HG03060 (cell line): ENCODE data around the gene CORO1C.

Source experiments
- ATAC-seq: cut with Tn5 transposase; IDR thresholded peaks from one replicate; pipeline ENCODE4 v1.9.1; 2021; ENCODE audit warnings: low read depth, moderate number of reproducible peaks; ENCODE audit not compliant: unreplicated experiment

Gene CORO1C

DNA sequence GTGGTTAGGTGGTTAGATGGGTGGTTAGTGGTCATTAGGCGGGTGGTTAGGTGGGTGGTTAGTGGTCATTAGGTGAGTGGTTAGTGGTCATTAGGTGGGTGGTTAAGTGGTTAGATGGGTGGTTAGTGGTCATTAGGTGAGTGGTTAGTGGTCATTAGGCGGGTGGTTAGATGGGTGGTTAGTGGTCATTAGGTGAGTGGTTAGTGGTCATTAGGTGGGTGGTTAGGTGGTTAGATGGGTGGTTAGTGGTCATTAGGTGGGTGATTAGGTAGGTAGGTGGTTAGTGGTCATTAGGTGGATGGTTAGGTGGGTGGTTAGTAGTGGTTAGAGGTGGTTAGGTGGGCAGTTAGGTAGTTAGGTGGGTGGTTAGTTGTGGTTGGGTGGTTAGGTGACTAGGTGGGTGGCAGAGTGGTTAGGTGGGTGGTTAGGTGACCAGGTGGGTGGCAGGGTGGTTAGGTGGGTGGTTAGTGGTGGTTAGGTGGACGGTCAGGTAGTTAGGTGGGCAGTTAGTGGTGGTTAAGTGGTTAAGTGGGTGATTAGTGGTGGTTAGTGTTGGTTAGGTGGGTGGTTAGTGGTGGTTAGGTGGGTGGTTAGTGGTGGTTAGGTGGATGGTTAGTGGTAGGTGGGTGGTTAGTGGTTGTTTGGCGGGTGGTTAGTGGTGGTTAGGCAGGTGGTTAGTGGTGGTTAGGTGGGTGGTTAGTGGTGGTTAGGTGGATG, 125.5 kb downstream of the CORO1C start:
- ATAC-seq = no peak

DNA sequence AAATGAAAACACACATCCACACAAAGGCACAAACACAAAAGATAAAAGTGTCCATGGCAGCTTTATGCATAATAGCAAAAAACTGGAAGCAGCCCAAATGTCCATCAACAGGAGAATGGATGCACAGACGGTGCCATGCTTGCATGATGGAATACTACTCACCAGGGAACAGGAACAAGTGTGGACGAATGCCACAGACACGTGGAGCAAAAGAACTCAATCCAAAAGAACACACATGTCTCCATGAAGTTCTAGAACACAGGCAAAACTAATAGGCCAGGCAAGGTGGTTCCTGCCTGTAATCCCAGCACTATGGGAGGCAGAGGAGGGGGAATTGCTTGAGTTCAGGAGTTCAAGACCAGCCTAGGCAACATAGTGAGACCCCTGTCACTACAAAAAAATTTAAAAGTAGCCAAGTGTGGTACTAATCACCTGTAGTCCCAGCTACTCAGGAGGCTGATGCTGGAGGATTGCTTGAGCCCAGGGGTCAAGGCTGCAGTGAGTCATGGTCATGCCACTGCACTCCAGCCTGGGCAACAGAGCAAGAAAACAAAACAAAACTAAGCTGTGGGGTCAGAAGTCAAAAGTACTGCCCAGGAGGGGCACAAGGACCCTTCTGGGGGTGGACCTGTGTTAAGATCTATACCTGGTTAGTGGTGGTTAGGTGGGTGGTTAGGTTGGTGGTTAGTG, 126.2 kb downstream of the CORO1C start:
- no peak for ATAC-seq

DNA sequence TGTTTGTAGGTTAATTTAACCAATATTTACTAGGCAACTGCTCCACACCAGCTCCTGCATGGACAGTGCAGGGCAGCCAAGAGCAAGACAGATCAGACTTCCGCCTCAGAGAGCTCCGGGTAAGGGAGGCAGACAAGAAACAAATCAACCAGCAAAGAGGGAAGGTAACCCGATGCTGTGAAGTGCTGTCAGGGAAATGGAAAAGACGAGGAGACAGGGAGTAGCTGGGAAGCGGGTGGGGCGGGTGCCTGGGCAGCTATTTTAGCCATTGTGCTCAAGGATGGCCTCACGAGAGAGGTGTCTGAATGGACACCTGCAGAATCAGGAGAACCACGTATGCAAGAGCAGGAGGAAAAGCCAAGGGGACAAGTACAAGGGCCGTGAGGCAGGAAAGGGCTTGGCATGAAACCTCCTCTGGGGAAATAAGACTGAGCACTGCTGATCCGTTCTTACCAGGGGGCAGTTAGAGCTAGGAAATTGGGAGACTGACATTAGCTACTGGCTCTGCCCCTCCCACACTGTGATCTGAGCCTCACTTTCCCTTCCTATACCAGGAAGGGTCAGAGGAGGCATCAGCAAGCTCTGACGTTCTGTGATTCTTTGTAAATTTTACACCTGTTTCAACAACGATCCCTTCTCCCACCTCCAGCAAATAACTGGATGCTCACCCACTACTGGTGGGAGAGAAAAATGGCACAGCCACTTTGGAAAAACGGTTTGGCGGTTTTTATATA, 126.9 kb downstream of the CORO1C start:
- ATAC-seq = no peak

DNA sequence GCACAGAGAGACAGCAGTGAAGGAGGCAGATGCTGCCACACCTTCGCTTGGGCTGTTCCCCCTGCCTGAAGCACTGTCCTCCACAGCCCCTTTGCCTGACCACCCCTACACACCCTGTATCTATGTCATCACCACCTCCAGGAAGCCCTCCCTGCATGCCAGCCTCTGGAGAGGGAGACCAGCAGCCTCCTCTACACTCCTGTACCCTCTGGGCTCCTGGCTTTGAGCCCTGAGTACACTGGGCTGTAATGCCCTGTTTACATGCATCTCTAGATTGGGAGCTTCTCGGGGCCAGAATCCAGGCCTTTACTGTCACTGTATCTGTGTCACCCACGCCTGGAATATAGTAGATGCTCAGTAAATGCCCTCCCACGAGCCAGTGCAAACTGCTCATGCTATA, 127.6 kb downstream of the CORO1C start:
- no peak for ATAC-seq

DNA sequence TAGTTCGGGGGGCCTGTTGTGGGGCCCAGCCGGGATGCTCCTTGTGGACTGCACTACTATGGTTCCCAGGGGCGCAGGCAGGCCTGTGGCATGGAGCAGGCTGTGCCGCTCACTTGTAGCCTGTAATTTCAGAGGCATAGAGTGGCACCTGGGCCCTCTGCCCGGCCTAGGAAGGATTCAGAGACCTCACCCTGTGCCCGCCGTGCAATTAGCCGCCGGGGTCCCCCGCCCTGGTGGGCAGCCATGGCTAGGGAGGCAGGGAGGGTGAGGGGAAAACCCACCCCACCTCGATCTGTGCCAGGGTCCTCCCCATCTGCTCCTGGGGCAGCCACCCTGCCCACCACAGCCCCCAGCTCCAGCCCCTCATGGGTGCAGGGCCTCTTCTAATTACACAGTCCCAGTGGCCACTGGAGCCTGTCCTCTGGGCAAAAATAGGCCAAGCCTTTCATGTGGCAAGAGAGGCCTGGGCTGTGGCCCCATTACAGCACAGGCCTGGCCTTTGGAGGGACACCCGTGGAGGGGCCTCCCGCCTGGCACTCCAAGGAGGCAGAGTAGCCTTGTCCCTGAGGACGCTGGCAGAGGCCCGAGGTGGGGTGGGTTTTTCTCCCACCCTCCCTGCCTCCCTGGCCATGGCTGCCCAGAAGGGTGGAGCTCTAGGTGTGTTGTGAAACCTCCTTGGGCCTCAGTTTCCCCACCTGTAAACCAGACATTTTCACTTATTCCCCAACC, 128.2 kb downstream of the CORO1C start:
- no peak for ATAC-seq

DNA sequence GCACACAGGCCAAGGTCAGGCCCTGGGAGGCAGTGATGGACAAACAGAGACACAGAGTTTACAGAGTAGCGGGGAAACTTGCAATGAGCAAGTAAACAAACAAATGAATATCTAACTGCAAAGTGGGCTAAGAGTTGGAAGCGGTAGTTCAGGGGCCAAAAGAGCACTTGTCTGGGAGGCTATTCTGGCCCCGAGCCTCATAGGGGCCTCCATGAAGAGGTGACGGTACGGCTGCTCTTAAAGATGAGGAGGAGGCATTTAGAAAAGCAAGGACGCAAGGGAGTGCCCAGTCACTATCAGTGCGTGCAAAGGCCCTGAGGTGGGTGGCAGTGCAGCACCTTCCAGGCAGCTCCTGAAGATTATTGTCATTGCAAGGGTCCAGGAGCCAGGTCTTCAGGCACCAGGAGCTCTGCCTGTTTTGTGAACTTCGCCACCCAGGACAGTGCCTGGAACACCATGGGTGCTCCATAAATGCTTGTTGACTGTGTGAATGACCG, 129.1 kb downstream of the CORO1C start:
- no peak for ATAC-seq

DNA sequence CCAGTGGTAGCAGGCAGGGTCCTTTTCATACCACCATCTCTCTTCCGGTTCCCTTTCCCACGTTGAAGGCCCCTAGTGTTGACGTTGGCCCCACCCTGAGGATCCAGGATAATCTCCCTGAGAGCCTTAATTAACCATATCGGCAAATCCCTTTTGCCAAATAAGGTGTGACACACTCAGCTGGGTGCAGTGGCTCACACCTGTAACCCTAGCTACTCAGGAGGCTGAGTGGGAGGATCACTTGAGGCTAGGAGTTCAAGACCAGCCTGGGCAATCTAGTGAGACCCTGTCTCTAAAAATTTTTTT, 130.7 kb downstream of the CORO1C start:
- ATAC-seq = no peak

DNA sequence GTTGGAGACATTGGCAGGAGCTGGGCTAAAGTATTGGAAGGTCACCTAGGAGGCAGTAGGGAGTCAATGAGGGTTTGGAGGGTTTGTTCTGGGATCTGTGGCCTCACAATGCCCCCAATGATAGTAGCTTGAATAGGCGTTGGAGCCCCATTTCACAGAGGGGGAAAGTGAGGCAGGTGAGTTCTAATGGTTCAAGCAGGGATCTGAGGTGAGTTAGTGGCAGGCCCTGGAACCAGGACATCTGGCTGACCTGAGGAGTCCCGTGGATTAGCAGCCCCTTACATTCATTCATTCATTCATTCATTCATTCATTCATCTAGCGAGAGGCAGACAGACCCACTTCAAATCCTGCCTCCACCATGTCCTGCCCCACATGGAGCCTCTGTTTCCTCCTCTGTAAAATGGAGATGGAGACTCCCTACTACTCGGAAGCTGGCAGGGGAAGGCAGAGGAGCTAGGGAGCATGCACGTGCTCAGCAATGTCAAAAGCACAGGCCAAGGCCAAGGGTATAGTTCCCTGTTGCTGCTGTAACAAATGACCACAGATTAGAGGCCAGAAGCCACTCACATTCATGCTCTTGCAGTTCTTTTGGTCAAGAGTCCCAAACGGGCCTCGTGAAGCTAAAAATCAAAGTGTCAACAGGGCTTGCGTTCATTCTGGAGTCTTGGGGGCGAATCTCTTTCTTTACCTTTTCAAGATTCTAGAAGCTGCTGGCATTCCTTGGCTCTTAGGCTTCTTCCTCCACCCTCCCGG, 131.2 kb downstream of the CORO1C start:
- ATAC-seq = no peak

DNA sequence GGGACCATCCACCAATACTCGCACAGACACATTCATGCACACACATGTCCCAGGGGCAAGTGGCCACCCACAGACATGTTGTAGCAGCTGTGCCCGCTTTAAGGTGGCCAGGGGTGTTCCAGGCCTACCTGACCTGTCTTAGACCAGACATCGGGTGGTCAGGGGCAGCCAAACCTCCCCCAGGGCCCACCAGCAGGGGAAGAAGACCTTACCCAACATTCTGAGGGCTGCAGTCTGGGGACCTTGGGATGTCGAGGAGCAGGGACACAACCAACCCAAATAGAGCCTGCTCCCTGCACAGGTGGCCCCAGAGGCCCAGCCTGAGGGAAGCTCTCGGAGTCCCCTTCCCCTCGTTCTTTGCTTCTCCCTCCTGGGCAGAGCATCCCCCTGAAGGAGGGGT, 131.8 kb downstream of the CORO1C start:
- ATAC-seq = no peak

DNA sequence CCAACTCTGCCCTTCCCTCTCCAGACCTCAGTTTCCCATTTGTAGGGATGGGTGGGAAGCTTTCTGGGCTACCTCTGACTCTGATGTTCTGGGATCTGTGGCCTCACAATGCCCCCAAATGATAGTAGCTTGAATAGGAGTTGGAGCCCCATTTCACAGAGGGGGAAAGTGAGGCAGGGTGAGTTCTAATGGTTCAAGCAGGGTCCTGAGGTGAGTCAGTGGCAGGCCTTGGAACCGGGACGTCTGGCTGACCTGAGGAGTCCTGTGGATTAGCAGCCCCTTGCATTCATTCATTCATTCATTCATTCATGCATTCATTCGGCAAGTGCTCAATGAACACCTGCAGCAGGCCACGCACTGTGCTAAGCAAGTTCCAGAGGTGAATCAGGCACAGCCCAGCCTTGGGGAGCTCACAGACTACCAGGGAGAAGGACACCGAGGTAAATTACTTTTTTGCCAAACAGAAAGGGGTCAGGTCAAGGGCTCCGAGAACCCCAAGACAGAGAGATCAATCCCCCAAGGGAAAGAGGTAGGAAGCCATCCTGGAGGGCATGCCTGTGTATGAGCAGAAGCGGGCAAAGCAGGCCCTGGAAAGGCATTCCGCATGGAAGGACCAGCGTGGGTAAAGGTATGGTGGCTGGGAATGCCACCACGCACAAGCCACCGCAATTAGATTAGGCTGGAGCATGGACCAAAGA, 132.6 kb downstream of the CORO1C start:
- ATAC-seq = no peak

DNA sequence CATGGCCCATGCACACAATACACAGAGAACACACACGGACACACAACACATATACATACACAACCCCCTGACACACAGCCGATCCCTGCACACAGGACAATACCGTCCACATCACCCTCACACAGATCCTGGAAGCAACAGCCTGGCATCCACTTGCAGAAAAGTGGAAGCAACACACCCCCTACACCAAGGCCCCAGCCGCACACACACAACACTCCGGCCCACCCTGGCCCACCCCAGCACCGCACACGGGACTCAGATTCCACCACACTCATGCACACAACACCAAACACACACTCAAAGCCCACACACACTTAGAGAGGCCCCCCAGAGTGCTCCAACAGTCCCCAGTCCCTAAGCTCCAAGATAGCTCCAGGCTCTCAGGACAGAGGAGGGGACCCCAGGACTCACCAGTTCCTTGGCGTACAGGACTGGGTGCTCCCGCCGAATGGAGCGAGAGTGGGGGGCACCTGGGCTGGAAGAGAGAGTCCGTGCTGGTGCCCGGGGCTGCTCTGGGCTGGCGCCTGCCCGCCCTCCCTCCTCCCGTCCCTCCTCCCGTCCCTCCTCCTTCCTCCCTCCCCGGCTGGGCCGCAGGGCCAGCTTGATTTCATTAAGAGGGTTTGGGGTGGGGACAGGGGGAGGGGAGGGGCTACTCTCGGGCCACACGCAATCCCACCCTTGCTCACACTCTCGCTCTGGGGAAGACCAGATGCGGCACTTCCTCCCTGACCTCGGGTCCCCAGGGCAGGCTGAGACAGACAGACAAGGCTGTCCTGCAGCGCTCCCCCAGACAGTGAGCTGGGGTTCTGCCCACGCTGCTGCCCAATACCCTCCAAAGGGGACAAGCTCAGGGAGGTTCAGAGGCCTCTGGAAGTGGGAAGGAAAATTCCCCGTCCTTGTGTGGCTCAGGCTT, 133.5 kb downstream of the CORO1C start, which contains the start of gene TMEM119:
TMEM119 (minus strand) TSS at position 526 of the 913 bp plus-strand sequence. CDS start 5,701 bp downstream, outside the sequence.
- ATAC-seq = no peak

DNA sequence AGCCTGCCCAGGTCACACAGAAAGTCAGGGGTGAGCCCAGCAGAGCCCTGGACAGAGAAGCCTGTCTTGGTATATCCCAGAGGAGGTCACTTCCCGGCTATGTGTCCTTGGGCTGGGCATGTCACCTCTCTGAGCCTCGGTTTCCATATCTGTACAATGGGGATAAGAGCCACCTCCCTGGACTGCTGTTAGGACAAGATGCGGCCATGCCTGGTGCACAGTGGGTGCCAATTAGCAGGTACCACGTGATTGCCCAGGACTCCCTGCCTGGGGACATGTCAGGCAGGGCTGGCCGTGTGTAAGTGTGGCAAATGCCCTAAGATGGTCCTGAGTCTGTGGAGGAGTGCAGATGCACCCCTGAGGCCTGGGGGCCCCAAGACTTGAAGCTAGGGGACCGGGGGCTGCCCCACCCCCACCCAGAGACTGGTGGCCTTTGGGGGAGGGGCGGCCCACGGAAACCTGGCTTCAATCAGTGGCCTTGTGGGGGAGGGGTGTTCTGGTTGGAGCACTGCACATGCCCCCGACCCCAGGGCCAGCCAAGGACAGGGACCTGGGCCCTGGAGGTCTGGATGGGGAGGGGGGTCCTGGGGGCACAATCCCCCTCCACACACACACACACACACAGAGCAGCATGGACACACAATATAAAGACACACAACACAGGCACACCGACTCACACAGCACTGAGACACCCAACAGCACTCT, 134.3 kb downstream of the CORO1C start:
- ATAC-seq = no peak

DNA sequence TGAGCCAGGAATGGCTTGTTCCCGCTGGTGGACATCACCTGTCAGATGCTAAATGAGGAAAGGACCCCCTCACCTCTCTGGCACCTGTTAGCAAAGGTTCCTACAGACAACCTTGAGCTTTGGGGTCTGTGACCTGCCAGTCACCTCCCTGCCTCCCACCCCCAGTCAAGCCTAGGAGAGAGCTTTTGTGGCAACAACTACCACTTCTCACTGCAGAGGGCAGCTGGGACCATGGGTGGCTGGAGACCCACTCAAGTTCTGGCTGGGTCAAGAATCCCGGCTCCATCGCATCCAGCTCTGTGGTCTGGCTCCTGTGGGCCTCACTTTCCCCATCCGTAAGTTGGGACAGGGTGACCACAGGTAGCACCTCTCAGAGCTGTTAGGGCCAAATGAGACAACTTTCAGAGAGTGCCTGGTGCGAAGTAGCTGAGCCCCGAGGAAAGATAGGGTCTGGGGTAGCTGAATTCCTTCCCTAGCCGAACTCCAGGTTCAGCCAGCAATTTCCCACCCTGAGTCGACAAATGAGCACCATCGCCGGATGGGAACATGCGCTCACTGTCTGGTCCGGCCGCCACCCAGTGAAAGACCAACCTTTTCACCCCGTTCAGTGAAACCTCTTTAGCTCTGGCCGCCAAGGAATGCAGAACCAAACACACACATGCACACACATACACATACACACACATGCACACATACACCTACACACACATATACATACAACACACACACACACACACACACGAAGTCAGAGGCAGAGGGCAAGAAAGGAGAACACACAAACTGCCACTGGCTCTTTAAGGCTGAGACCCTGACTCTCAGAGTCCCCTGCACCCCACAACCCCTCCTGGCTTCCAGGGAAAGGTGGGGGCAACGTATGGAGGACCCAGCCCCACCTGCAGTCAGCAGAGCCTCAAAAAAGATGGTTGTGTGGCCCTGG, 135.3 kb downstream of the CORO1C start:
- no peak for ATAC-seq
